Endothelial cell of hepatic sinusoid (primary cell): ENCODE results near the gene STPG1.

Experiments
- in situ Hi-C: cut with HindIII; loops from 2 replicates; pipeline ENCODE4 v1.10.0; 2017; ENCODE audit warnings: low sequenced_read_pairs

The STPG1 gene

DNA sequence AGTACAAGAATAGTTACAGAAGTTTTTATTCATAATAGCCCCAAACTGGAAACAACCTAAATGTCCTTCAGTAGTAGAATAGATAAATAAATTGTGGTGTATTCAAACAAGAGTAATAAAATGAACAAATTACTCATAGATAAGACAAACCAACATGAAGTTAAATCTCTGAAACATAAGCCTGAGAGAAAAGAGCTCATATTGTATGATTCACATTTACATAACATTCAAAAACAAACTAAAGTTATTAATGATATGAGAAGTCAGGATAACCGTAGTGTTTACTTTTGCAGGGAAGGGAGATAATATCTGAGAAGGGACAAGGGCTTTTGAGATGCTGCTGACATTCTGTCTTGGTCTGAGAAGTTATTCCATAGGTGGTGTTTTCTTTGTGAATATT is 13.5 kb downstream of the STPG1 start:
- in situ Hi-C loops = no loop called here

GRCh38 chr1:24393892-24394291 is 19.7 kb downstream of the STPG1 start:
- in situ Hi-C loops = loop anchor here (5.0 to 10.0 kb wide), 4 partner anchors 87 to 329 kb away; no protein-coding TSS in a partner anchor

DNA sequence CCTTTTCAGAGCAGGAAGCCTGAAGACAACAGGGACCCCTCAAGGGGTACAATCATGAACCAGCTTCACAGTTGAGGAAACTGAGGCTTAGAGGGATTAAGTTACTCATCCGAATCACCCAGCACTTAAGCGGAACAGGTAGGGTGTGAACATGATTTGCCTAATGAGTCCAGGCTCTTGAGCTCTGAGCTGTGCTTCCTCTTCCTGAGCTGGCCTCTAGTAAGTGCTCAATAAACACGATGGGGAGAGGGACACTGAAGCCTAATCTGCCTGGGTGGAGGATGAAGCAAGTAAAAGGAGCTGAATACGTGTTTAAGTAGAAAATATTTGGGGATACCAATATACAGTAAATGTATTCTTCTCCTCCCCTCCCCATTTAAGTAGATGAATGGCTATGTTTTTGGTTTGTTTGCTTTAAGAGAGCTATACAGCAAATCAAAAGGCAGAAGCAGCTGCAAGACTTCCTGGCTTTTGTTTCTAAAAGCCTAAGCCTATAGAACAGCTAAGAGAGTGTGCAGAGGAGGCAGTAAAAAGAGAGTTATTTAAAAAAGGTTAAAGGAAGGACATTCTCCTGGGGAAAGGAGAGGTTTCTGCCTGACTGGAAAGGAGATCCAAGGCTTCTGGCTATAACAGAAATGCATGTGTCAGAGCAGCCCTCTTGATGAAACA is 20.5 kb downstream of the STPG1 start:
- in situ Hi-C loops = loop anchor here (5.0 to 10.0 kb wide), 4 partner anchors 86 to 328 kb away; no protein-coding TSS in a partner anchor

DNA sequence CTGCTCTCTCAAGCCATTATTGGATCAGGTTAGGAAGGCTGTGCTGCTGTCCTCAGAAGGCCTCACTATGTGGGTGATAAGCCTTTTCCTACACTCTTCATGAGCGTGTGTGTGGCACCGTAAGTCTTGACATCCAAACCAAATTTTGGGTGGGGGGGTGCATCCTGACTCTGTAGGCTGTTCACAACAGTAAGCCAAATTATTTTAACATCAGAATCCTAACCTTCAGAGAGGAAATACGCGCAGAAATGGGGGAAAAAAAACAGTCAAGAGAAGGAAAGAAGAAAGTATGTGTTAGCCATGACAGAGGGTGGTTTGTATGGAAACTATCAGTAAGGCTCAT is 21.0 kb downstream of the STPG1 start:
- in situ Hi-C loops = loop anchor here (5.0 to 10.0 kb wide), 4 partner anchors 85 to 328 kb away; no protein-coding TSS in a partner anchor

DNA sequence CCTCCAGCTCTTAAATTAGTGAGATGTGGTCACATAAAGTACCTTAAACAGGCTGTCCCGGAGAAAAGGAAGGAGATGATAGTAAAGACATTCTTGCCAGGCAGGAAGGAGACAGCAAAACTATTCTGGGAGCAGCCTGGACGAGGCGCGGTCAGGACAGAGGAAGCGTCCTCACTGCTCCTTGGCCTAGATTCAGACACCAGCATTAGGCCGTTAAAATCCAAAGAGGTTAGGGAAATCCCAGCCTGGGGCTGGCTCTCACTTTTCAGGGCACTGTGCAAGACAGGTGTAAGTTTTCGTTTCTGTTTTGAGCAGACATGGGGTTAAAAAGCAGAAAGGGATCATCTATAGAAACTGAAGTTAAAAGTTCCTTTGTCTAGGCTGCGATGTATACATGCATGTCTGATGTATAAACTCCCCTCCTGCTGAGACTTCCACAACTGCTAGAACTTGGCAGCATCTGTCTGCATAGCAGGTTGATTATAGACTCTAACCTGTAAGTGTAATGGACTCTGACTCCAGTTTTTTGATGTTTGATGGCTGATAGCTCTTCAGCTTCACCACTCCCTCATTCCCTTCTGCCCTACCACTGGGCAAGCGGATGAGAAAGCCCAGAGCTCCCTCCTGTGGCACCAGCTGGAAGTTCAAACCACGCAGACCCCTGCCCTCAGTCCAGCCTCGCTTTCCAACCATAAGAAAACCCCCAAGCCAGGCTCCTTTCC is 21.5 kb downstream of the STPG1 start:
- in situ Hi-C loops = loop anchor here (5.0 to 10.0 kb wide), 4 partner anchors 85 to 327 kb away; no protein-coding TSS in a partner anchor

GRCh38 chr1:24390924-24391782 is 22.4 kb downstream of the STPG1 start:
- in situ Hi-C loops = loop anchor here (5.0 to 10.0 kb wide), 4 partner anchors 84 to 326 kb away; no protein-coding TSS in a partner anchor

DNA sequence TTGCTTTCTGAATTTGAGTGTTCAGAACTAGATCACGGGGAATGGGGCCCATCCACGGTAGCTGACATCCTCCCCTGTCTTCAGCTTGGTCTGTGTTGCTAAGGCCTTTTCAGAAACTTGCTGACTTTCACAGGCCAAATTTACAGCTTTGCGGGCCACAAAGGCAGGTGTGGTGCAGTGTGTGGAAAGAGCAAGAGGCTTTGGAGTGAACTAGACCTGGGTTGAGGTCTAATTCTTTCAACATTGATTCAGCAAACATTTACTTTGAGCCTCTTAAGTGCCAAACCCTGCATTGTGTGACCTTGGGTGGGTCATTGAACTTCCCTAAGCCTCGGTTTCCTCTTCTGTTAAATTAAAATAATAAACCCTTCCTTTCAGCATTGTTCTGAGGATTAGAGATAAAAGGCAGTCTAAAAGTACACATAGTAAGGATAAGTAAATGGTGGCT is 24.3 kb downstream of the STPG1 start:
- in situ Hi-C loops = no loop called here

DNA sequence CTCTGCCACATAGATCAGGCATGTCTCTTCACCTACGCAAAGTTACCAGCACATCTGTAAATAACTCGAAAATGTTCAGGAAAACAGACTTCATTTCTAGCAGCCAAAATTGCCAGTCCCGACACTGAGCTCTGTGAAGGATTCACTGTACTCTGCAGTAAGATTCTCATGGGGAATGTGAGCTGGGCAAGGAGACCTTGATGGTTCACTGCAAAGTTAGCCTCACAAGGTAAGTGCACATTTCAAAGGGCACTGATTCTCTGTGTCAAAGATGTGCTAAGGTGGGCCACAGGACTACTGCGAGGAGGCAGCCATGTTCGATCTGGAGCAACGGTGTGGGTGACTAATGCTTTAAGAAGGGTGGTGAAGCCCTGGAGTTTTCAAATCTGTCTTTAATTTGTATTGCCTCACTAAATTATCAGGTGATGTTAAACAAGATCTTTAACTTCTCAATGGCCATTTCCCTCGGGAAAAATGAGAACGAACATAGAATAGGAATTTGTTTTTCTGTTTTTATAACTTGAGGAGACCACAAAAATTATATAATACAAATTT is 25.2 kb downstream of the STPG1 start:
- in situ Hi-C loops = no loop called here

GRCh38 chr1:24387636-24388175 is 25.9 kb downstream of the STPG1 start:
- in situ Hi-C loops = no loop called here

DNA sequence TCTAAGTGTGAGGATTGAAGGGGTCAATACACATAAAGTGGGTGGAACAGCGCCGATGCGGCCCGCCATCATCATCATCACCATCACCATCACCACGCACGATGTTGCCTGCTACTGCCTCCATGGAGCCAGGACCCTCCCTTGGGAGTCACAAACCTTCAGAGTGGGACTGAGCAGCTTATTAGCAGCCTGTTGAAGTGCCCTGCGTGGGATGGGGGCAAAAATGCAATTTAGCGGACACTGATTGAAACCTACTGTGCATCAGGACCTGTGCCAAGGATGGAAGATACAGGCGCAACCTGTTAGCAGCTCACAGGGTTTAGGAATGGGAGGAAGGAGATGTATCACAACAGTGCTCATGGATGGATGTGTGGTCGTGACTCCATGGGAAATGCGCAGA is 26.7 kb downstream of the STPG1 start:
- in situ Hi-C loops = no loop called here

DNA sequence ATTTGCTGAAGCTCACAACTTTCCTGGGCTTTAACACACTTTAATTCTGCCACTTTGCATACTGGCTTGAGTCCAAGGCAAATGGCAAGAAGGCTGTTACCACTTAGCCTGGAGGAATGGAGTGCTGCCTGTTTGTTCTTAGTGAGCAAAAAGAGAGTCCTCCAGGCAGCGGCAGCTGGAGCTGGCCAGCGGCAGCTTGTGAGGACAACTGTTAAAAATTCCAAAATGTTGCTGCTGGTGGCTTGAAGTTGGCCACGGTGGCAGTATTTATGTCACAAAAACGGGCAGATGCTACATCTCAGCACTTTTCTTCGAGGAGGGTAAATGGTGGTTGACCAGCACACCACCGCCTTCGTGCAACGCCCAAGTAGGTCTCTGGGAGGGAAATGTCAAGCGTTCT is 27.3 kb downstream of the STPG1 start:
- in situ Hi-C loops = no loop called here

GRCh38 chr1:24385160-24385940 is 28.2 kb downstream of the STPG1 start:
- in situ Hi-C loops = no loop called here

- in situ Hi-C loops = loop anchor here (5.0 kb wide), 1 partner anchor 52 kb away; no protein-coding TSS in a partner anchor
Observed at GRCh38 chr1:24384251-24385090, 29.1 kb downstream of the STPG1 start.

GRCh38 chr1:24383381-24383940 is 30.1 kb downstream of the STPG1 start:
- in situ Hi-C loops = loop anchor here (5.0 kb wide), 1 partner anchor 51 kb away; no protein-coding TSS in a partner anchor

GRCh38 chr1:24382165-24382577 is 31.4 kb downstream of the STPG1 start:
- in situ Hi-C loops = loop anchor here (5.0 kb wide), 1 partner anchor 50 kb away; no protein-coding TSS in a partner anchor

DNA sequence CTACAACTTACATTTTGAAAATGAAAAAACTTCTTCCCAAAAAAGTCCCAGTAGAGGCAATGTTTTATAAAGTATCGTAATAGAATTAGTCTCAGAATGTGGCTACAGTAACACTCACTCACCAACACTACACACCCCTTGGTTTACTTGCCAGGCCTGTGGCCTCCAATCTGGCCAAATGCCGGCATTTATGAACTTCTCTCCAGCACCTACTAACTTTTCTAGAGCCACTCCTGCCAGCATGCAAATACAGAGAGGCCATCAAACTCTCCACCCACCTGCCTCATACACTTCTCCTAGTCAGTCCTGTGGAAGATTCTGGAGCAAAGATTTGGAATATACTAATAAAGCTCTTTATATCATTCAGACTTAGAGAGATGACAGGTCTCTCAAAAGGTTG is 32.3 kb downstream of the STPG1 start:
- in situ Hi-C loops = loop anchor here (5.0 kb wide), 1 partner anchor 49 kb away; no protein-coding TSS in a partner anchor

DNA sequence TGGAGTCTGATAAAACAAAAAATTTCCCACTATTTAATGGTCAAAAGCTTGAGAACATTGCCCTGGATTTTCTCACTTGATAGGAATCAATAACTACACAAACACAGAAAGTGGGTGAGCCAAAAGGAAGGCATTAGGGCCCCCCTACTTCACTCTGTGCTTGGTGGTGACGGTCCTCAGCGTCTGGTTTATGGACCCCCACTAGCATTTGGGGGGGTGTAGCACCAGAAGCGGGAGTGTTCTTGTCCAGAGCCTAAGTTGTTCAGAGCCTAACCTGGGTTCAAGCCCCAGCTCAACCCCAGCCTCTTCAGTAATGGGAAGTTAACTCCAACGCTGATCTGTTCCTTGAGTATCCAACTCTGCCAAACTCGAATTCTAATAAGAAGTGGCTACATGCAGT is 33.1 kb downstream of the STPG1 start:
- in situ Hi-C loops = loop anchor here (5.0 kb wide), 1 partner anchor 48 kb away; no protein-coding TSS in a partner anchor

GRCh38 chr1:24379733-24380315 is 33.8 kb downstream of the STPG1 start:
- in situ Hi-C loops = loop anchor here (5.0 kb wide), 1 partner anchor 48 kb away; no protein-coding TSS in a partner anchor
